IMR-90 (cell line): ENCODE data around the gene VCL. TPM values are rescaled to one million over a fixed set of nuclear protein-coding genes. Genes with fewer than 3 reads are reported as not detected.

Source experiments
- ATAC-seq: fragments of 200-7000 bp; cut with Tn5 transposase; 2 replicates; pipeline ENCODE4 v1.9.1; 2020; ENCODE audit warnings: low read depth, mild to moderate bottlenecking, moderate library complexity
- BruUV-seq: library from RNA; stranded (reverse); fragments of 400-500 nt; replicated peaks from 2 replicates; lab custom pipeline; 2021; lab: Mats Ljungman, UMichigan
- CTCF ChIA-PET: fragments of 300-600 bp; formaldehyde crosslinking; extraction: SDS; loops from one replicate; lab custom pipeline; 2021; ENCODE audit warnings: antibody characterized with exemption; lab: Yijun Ruan, JAX
- POLR2A ChIA-PET: fragments of 300-600 bp; sonication (Branson Sonifier 250); formaldehyde crosslinking; loops from one replicate; lab custom pipeline; 2022; ENCODE audit warnings: antibody characterized with exemption; ENCODE audit not compliant: unreplicated experiment; lab: Charles Lee
- DNase-seq: peaks from one replicate; pipeline ENCODE4 v3.0.0; 2013
- H2AFZ ChIP-seq: replicated peaks from 2 replicates; pipeline ENCODE3; 2013; ENCODE audit warnings: low read length, mild to moderate bottlenecking; ENCODE audit not compliant: poor library complexity
- H2AK5ac ChIP-seq: 2 replicates; pipeline ENCODE4 v1.6.1; 2013; ENCODE audit warnings: low read depth, low read length, inconsistent platforms
- H2AK9ac ChIP-seq: replicated peaks from 2 replicates; pipeline ENCODE3; 2013; ENCODE audit warnings: mild to moderate bottlenecking, low read depth, low read length, moderate library complexity; ENCODE audit not compliant: poor library complexity
- H2BK120ac ChIP-seq: 2 replicates; pipeline ENCODE4 v1.6.1; 2013; ENCODE audit warnings: low read depth, low read length, inconsistent platforms
- H2BK15ac ChIP-seq: 3 replicates; pipeline ENCODE4 v1.6.1; 2013; ENCODE audit warnings: low read depth, low read length, inconsistent platforms
- H2BK20ac ChIP-seq: 2 replicates; pipeline ENCODE4 v1.6.1; 2013; ENCODE audit warnings: low read depth, mild to moderate bottlenecking, inconsistent platforms, low read length, moderate library complexity
- H2BK5ac ChIP-seq: 2 replicates; pipeline ENCODE4 v1.6.1; 2013; ENCODE audit warnings: mild to moderate bottlenecking, low read depth, low read length, inconsistent platforms; ENCODE audit not compliant: poor library complexity, severe bottlenecking
- H3K14ac ChIP-seq: replicated peaks from 2 replicates; pipeline ENCODE4 v1.6.1; 2013; ENCODE audit warnings: low read depth, low read length, inconsistent platforms
- H3K18ac ChIP-seq: 2 replicates; pipeline ENCODE4 v1.6.1; 2013; ENCODE audit warnings: low read depth, low read length, control low read depth
- H3K23ac ChIP-seq: 2 replicates; pipeline ENCODE4 v1.6.1; 2013; ENCODE audit warnings: low read depth, low read length, inconsistent platforms
- H3K27ac ChIP-seq: 2 replicates; pipeline ENCODE4 v1.5.1; 2013; ENCODE audit warnings: mild to moderate bottlenecking, control low read depth, low read length; ENCODE audit not compliant: insufficient read depth
- H3K27me3 ChIP-seq: 2 replicates; pipeline ENCODE4 v1.6.1; 2013; ENCODE audit warnings: low read length; ENCODE audit not compliant: control insufficient read depth, insufficient read depth
- H3K36me3 ChIP-seq: 2 replicates; pipeline ENCODE4 v1.6.1; 2013; ENCODE audit warnings: low read length, mixed read lengths; ENCODE audit not compliant: control insufficient read depth, insufficient read depth
- H3K4ac ChIP-seq: 2 replicates; pipeline ENCODE4 v1.6.1; 2013; ENCODE audit warnings: low read depth, low read length, inconsistent platforms
- H3K4me1 ChIP-seq: 2 replicates; pipeline ENCODE4 v1.6.1; 2013; ENCODE audit warnings: low read length, mixed read lengths; ENCODE audit not compliant: control insufficient read depth, insufficient read depth
- H3K4me2 ChIP-seq: 2 replicates; pipeline ENCODE4 v1.6.1; 2013; ENCODE audit warnings: low read depth, mild to moderate bottlenecking, control low read depth, low read length, moderate library complexity
- H3K4me3 ChIP-seq: 2 replicates; pipeline ENCODE4 v1.5.1; 2013; ENCODE audit warnings: low read depth, mild to moderate bottlenecking, control low read depth, low read length, moderate library complexity; ENCODE audit not compliant: insufficient read depth
- H3K56ac ChIP-seq: 2 replicates; pipeline ENCODE4 v1.6.1; 2013; ENCODE audit warnings: low read length, inconsistent platforms; ENCODE audit not compliant: insufficient read depth; ENCODE audit errors: extremely low read depth
- H3K79me1 ChIP-seq, 2 experiments: 2 replicates each; pipeline ENCODE4 v1.6.1; 2013; ENCODE audit warnings: low read length in 2 of 2, inconsistent platforms in 1 of 2, low read depth in 1 of 2
- H3K9ac ChIP-seq: 2 replicates; pipeline ENCODE4 v1.6.1; 2013; ENCODE audit warnings: low read depth, low read length, control low read depth
- H3K9me1 ChIP-seq: 2 replicates; pipeline ENCODE4 v1.6.1; 2013; ENCODE audit warnings: low read length, inconsistent platforms; ENCODE audit not compliant: insufficient read depth
- H3K9me3 ChIP-seq: 2 replicates; pipeline ENCODE4 v1.6.1; 2013; ENCODE audit warnings: low read length; ENCODE audit not compliant: control insufficient read depth, insufficient read depth
- H4K20me1 ChIP-seq: 2 replicates; pipeline ENCODE4 v1.6.1; 2013; ENCODE audit warnings: low read length, inconsistent platforms; ENCODE audit not compliant: insufficient read depth
- H4K5ac ChIP-seq: 2 replicates; pipeline ENCODE4 v1.6.1; 2013; ENCODE audit warnings: mild to moderate bottlenecking, low read depth, low read length, control low read depth
- H4K8ac ChIP-seq, 2 experiments: 2 replicates each; pipeline ENCODE4 v1.6.1; 2013; ENCODE audit warnings: low read depth in 2 of 2, low read length in 2 of 2, control low read depth in 1 of 2, inconsistent platforms in 1 of 2
- H4K91ac ChIP-seq: 2 replicates; pipeline ENCODE4 v1.6.1; 2013; ENCODE audit warnings: low read depth, low read length, inconsistent platforms; ENCODE audit not compliant: insufficient read depth
- CEBPB ChIP-seq: IDR thresholded peaks from 2 replicates; pipeline ENCODE4 v1.6.1; 2012; ENCODE audit warnings: low read depth, low read length, improper control_type of control experiment
- SMC3 ChIP-seq: fragments of 150-350 bp; IDR thresholded peaks from 2 replicates; pipeline ENCODE4 v1.6.1; 2016; ENCODE audit warnings: low read depth, mild to moderate bottlenecking, antibody characterized with exemption, low read length, moderate library complexity
- WGBS, 2 experiments: methylation state at CpG; one replicate each; pipeline versions ENCODE4 v1.1.5 to v1.1.7; 2013; ENCODE audit warnings: missing lambda C conversion rate in 2 of 2; ENCODE audit not compliant: insufficient read length in 1 of 2; ENCODE audit errors: extremely low coverage in 2 of 2; 5-methylcytosine and 5-hydroxymethylcytosine counted together
- dilution Hi-C: fragments of 300-500 bp; cut with HindIII; formaldehyde crosslinking; loops from one replicate; pipeline ENCODE4 v1.14.3; 2018; ENCODE audit warnings: low sequenced_read_pairs; ENCODE audit not compliant: unreplicated experiment
- in situ Hi-C: fragments of 300-500 bp; cut with MboI; formaldehyde crosslinking; loops from 3 replicates; pipeline ENCODE4 v1.14.3; 2019; ENCODE audit warnings: low sequenced_read_pairs, inconsistent platforms, mixed read lengths
- intact Hi-C: fragments of 100-400 bp; cut with micrococcal nuclease; formaldehyde crosslinking; loops from 2 replicates; pipeline ENCODE4 v1.10.0; 2022
- polyA plus RNA-seq, 3 experiments: library from polyadenylated mRNA; depleted of rRNA; stranded (reverse); fragments of >200 nt; gene quantifications; 2 replicates each; pipeline ENCODE4 v1.2.3, GENCODE V29; 2012; ENCODE audit warnings: low replicate concordance in 1 of 3
- total RNA-seq: library from RNA; depleted of rRNA; stranded (reverse); fragments of >200 nt; gene quantifications from 2 replicates; pipeline ENCODE4 v1.2.3, GENCODE V29; 2012

VCL gene
- total and polyA plus RNA-seq, 2 of the 4 experiments (the other 2 are of a cell fraction), result 227 to 283 TPM

GRCh38 chr10:74111799-74112198, 113.9 kb downstream of the VCL start:
- H3K14ac ChIP-seq, result no peak overlapping the region
- no peak overlapping the region for H3K4ac ChIP-seq
- H3K4me1 ChIP-seq, result peaks cover 6% of the 10 kb centered on the region
- no peak overlapping the region for H3K4me3 ChIP-seq
- H2AFZ ChIP-seq, result no peak overlapping the region
- intact Hi-C loops, result no loop called here
- TF ChIP-seq CEBPB (0 out of 2 replicates have a peak, but pooled peaks have one; percentile 2), SMC3 (no peak)
- no peak overlapping the region for H2BK5ac ChIP-seq
- H3K27me3 ChIP-seq, result no peaks in the 10 kb centered on the region
- H3K9ac ChIP-seq, result no peak overlapping the region
- H2AK5ac ChIP-seq, result no peak overlapping the region
- no TSS peak for BruUV-seq
- H3K79me1 ChIP-seq, result peaks cover 72 to 93% of the 10 kb centered on the region in 2 experiments
- H4K91ac ChIP-seq, result no peak overlapping the region
- peaks cover 18% of the 10 kb centered on the region for H3K9me1 ChIP-seq
- H3K56ac ChIP-seq, result no peak overlapping the region
- CTCF ChIA-PET, result no interaction called here
- in situ Hi-C loops, result no loop called here
- dilution Hi-C loops, result no loop called here
- no peak overlapping the region for H4K8ac ChIP-seq
- peak overlapping the region; percentile 6 for H2AK9ac ChIP-seq
- ATAC-seq (no peak), DNase-seq (no peak)
- H4K20me1 ChIP-seq, result peaks cover 80% of the 10 kb centered on the region
- H3K4me2 ChIP-seq, result no peak overlapping the region
- no peak overlapping the region for H3K18ac ChIP-seq
- H3K9me3 ChIP-seq, result no peaks in the 10 kb centered on the region
- H2BK20ac ChIP-seq, result no peak overlapping the region
- no peak overlapping the region for H2BK15ac ChIP-seq
- no peak overlapping the region for H3K23ac ChIP-seq
- H4K5ac ChIP-seq, result no peak overlapping the region
- no peak overlapping the region for H3K27ac ChIP-seq
- POLR2A ChIA-PET, result no interaction called here
- peaks cover 80% of the 10 kb centered on the region for H3K36me3 ChIP-seq
- no peak overlapping the region for H2BK120ac ChIP-seq
- 98% methylated on average over 6 of the region's 14 CpGs; no CpG with 5 or more reads in 1 of the 2 experiments for WGBS, 2 experiments
